Stimulated activated CD4-positive, alpha-beta T cell treated with anti-CD3 and anti-CD28 coated beads, Interleukin-15, amount 100 ng/mL, for 1 hour (primary cell): ENCODE data around the gene LSAMP.

Source experiments
- DNase-seq, 2 donors: peaks; one replicate each; pipeline ENCODE4 v3.0.0-alpha.2; 2020; ENCODE audit warnings: low read depth in 1 of 2, low spot score in 1 of 2

The LSAMP gene

DNA sequence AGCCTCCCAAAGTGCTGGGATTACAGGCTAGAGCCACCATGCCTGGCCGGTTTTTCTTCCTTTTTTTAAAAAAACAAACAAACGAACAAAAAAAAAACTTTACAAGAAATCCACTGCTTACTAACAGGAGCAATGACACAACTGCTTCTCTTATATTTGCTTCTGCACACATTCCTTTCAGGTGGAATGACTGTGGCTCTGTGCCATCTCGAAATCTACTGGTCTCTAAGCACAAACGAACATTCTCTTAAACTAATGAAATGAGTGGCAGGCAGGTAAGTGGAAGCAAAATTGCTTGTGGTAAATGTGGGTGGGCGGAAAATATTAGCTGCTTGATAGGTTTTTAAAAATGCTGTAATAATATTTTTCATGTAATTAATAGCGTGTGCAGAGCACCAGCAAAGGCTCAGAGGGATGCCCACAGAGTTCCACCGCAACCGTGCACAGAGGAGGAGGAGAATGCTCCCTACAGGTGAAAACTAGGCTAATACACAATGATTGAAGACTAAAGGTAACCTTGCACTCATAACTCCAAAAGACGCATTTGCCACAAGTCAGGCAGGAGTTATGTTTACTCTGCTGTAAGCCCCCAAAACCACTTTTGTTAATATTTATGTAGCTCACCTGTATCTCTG lies 77.4 kb downstream of the LSAMP start:
- no peak for DNase-seq

DNA sequence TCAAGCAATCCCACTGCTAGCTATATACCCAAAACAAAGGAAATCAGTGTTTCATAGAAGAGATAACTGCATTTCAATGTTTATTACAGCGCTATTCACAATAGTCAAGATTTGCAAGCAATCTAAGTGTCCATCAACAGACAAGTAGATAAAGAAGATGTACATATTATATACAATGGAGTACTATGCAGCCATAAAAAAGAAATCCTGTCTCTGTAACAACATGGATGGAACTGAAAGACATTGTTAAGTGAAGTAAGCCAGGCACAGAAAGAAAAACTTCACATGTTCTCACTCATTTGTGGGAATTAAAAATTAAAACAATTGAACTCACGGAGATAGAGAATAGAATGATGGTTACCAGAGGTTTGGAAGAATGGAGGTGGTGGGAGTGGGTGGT lies 89.2 kb downstream of the LSAMP start:
- no peak for DNase-seq

DNA sequence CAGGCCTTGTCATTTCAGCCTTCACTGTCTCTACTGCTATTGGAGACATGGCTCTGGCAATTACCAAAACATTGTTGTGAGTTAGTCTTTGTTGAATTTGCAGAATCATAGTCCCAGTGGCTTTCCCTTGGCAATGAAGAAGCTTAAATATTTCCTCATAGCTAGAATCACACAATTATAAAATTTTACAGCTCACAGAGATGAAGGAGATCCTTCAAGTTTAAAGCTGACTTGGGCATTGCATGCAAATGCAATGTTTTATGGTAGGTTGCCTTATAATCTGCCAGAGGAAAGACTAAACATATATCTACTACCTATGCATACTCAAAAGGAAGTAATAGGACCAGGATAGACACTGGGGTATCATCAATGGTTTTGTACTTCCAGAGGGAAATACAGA lies 90.9 kb downstream of the LSAMP start:
- no peak for DNase-seq

DNA sequence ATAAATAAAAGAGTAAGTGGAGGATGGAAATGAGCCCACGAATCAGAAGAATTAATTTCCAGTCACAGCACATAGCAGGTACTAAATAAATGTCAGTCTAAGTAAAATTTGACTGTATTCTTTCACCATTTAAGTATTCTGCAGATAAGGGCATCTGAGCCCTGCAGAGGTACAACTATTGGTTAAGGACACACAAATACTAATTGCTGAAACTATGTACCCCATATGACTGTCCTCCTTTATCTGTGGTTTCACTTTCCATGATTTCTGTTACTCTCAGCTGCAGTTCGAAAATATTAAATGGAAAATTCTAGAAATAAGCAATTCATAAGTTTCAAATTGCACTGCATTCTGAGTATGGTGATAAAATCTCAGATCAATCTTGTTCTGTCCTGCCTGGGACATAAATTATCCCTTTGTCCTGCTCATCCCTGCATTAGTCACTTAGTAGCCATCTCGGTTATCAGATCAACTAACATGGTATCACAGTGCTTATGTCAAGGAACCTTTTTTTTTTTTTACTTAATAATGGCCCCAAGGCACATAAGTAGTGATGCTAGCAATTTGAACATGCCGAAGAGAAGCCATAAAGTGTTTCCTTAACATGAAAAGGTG lies 95.1 kb downstream of the LSAMP start:
- DNase-seq: no peak

DNA sequence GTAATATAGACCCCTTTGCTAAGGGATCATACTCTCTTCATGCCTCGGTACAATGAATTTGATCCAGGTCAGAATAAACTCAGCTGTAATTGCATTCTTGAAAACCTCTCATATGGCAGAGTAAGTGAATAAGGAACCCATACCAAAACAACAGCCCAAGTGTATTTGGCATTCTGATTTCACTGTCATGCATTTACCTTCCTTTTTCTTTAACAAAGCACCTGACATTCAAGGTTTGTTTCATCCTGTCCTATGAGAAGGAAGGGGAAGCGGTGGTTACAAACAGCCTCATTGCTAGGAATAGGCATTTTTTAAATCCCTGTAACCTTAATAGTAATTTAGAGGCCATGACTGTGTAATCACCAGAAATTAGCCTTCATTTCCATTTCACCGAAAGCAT lies 97.1 kb downstream of the LSAMP start:
- DNase-seq: no peak

DNA sequence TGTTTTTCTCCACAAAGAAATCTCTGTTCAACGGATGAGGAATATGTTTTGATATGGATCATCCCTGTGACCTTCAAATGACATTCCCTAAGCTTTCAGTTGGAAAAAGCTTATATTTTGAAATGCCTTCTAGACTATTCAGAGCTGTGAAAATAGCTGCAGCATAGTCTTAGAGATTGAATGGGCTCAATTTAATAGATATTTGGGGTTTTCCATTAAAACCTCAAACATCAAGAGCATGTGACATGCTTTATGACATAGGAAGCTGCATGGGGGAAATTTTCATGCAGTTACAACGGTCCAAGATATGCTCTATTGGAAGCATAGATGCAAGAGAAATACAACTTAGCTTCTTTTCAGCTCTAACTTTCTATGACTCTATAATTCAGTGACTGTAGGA lies 102.8 kb downstream of the LSAMP start:
- no peak for DNase-seq

DNA sequence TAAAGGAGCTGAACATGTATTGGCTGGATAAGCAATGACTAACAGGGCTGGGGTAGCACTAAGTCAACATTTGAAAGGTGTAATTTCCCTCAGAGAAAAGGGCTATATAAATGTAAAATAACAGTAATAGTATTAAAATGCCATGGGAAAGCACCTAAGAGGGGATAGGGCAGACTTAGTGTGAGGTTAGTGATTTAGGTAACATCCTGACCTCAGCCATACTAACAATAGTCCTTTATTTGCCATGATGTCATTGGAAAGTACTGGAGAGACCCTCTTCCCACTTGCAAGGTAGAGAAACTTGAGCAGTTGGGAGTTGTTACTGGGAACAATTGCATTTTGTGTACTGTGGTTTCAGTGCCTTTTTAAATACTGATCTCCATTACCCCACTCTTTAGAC lies 103.4 kb downstream of the LSAMP start:
- no peak for DNase-seq

DNA sequence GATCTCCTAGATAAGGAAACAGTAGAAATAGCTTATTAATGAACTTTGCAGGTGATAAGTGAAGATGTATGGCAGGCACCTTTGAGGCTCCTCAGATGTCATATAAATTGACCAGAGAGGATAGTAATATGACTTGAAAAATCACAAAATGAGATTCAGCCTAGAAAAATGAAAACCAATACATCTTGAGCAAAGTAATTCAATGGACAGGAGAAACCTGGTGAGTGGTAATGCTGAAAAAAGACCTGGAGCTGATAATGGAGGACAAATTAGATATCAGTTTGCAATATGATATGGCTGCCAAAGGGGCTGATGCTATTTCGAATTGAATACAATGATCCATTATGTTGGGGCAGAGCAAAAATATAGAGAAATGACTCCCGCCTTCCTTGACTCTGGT lies 103.9 kb downstream of the LSAMP start:
- DNase-seq: no peak

DNA sequence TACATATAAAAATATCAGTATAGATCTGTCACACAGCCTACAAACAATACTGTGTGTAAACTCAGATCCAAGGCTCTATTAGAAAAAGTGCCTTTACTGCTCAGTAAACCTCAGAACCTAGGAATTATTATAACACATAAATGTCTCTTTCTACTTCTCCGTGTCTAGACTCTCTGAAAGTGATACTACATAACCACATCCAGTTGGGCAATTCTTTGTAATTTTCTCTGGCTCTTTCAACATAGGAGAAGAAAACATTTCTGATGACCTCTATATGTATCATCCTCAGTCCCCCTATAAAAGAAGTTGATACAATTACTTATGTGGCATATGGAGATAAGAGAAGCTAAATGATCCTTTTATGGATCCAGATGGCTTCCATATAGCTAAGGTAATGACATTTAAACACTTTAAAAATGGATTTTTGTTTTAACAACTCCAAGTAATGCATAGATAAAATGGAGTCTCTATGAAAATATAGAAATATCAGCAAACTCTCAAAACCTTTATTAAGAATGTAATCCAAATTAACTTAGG lies 104.5 kb downstream of the LSAMP start:
- no peak for DNase-seq

DNA sequence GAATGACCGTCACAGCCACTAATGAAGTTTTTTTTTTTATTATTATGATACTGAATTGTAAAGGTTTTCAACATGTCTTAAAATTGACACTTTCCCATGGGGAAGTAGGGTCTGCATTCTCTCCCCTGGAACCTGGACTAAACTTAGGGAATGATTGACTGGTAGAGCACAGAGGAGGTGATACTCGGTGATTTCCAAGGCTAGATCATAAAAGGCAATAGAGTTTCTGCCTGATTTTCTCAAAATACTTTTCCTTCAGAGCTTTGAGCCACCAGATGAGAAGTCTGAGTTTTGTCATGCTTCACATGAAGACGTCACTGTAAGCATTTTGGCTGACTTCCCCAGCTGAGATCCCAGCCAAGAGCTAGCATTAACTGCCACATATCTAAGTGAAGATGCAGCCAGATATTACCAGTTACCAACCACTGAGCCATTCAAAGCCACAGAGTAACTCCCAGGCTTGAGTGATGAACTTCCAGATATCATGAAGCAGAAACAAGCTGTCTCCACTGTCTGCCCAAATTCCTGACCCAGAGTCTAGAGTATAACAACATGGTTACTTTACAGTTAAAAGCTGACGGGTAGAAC lies 105.8 kb downstream of the LSAMP start:
- no peak for DNase-seq

DNA sequence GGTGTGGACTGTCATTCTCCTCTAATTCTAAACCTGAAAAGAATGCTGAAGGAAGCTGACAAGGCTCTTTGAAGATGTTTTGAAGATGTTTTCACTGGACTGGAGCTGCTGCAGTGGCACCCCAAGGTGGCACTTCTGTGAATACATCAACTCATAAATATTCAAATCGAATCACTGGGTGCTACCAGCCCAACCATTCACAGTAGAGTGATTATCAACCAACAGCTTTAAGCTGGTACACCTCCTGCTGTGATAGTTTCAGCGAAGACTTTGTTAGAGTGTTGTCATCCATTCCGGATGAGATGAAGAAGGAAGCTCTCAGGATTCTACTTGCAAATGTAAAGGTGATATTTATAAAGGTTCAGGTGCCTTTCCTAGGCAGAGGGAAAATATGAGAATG lies 106.6 kb downstream of the LSAMP start:
- DNase-seq: no peak

DNA sequence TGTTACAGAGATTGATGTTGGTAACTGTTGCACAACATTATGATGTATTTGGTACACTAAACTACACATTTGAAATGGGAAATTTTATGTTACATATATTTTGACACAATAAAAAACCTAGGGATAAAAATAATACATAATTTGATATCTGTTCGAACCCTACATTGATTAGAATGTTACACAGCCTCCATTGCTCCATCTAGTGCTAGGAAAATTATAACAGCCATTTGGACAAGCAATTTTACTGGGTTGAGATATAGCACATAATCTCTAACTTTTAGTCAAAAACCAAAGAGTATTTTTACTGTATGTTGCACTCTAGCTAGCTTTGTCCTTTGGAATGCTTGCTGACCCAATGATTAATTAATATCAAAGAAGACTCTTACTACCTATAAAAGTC lies 108.1 kb downstream of the LSAMP start:
- no peak for DNase-seq

DNA sequence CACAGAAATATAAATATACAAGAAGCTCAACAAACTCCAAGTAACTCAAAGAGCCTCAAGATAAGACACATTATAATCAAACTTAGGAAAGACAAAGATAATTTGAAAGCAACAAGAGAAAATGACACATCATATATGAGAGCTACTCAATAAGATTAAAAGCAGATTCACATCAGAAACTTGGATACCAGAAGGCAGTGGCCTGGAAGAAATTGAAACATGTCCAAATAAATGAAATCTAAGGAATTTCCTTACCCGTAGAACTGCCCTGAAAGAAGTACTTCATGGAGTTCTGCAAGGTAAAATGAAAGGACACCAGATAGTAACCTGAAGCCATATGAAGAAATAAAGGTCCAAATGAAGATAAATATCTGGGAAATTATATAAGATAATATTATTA lies 113.9 kb downstream of the LSAMP start:
- no peak for DNase-seq

DNA sequence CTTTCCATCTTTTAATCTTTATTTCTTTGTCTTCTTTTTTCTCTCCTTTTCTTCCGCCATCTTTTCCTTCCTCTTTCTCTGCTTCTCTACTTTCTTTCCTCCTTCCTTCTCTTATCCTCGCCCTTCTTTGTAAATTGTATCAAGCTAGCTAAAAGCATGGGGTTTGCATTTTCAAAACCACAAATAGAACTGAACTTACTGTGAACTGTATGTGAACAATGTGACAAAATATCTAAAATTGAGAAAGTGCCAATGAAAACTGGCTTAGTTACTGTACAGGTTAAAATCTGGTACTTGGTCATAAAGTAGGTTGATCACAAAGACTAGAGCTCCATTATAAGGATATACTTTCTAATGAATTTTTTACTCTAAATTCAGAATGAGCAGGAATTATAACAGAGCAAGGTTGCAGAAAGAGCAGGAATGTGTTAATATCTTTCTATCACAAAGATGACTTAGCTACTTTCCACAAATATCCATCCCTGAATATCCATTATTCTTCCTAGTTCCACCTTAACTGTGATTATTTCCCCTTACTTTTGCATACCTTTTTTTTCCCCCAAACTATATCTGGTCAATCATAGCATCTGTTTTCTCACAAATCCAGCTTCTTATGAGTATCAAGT lies 122.4 kb downstream of the LSAMP start:
- no peak for DNase-seq

DNA sequence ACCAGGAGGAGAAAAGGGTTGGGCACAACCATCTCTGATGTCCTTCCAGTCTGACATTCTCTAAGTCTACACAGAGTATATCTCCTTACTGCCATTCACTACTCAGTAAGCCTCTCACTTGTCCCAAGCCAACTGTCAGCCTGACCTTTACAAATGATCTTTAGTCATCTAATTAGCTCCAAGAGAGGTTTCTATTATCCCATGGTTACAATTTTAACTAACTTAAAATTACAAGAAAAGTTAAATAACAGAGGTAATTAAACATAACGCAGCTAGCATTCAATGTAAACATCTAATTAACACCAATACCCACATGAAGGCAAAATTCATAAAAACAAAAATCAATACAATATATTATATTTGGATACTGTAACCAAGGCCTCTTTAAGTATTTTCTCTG lies 126.9 kb downstream of the LSAMP start:
- no peak for DNase-seq

DNA sequence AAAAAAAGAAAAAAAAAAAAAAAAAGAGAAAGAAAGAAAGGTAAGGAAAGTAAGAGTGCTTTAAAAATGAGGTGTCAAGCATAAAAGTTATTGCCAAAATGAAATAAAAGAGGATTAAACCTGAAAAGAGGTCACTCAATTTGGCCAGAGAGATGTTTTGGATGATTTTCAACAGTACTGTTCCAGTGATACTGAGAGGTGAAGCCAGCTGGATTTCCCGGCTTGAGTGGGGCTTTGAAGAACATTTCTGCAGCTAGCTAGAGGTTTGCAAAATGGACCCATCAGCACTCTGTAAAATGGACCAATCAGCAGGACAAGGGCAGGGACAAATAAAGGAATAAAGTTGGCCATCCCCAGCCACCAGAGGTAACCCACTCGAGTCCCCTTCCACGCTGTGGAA lies 128.5 kb downstream of the LSAMP start:
- DNase-seq: no peak

DNA sequence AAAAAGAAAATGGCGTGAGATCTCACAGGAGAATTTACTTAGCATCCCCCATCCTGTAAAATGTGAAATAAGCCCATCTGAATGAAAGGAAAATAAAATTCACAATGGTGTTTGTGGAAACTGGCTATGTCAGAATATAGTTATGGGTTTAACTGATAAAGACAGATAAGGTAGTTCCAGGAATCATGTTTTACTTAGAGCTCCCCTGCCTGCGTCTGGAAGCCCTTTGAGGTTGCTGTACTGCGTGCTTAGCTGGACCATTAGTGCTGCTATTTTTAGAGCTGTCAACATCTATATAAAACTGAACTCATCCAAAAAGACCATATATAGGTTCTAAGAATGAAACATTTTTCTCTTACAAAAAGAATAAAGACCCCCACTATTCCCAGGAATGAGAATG lies 130.8 kb downstream of the LSAMP start:
- no peak for DNase-seq

DNA sequence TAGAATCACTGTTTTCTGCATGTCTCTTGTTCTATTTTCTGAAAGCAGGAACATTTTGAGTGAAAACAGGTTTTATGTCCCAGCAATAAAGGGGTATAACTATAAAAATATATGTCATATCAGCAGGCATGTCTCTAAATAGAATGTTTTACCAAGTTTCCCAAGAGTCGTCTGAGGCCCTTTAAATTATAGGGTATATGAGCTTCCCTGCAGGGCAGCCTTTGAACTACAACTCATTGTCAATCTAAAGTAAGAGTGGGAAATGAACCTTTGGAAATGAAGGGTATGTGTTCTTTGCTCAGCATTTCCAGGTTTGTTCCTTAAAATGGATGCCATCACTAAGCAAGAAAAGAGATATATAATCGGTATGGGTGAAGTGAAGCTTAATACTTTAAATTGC lies 138.6 kb downstream of the LSAMP start:
- no peak for DNase-seq

DNA sequence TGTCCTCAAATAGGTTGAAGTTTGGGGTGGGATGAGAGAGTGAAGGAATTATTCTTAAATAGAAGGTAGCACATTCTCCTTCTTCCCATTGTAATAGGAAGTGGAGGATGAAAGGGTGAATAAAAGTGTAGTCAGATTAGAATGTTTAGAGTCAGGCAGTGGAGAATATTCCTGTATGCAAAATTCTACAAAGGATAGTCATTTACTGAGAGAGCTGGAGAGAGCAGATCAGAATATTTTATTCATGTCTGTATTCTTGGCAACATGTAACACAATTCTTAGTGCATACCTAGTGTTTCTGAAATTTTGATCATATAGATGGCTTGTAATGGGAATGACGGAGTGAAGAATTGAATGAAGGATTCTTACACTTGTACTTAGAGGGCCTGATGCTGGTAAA lies 139.1 kb downstream of the LSAMP start:
- DNase-seq: no peak

DNA sequence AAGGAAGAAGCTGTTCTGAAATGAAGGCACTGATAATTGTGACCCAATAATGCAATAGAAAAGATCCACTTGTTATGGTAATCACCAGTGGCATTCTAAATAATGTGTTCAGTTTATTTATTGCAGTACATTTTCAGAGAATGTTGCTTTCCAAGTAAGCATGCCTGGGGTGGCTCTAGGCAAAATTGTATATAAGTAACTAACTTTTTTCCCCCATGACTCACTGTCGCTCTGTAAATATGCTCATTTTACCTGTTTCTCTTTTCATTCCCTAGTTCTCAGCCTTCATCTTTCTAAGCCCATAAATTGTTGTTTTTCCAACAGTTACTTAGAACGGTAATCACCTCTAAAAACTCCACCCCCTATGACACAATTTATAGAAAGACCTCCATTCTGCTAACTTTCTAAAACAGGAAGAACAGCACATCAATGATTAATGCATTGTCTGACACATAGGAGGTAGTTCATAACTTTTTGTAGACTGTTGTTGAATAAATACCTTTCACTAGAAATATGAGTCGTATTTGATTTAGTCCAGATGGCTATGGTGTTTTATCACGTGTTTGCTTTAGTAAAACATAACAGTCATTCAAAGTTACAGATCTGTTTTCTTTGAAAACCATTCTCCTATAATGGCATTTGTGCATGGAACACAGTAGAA lies 143.1 kb downstream of the LSAMP start:
- no peak for DNase-seq

DNA sequence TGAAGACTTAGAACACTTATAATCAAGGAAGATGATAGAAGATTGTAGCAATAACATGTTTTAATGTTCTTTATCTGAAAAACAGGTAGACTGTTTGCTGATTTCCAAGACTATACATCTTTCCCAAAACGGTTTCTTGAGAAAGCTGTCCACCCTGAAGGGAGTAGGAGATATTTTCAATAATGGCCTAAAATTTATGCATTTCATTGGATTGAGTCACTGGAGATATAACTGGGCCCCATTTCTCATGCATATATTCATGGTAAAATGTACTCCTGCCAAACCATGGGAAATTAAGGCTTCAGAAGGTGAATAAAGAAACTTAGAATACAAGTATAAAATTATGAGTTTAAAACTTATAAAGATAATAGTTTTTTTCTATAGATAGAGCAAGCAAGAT lies 143.9 kb downstream of the LSAMP start:
- DNase-seq: no peak

DNA sequence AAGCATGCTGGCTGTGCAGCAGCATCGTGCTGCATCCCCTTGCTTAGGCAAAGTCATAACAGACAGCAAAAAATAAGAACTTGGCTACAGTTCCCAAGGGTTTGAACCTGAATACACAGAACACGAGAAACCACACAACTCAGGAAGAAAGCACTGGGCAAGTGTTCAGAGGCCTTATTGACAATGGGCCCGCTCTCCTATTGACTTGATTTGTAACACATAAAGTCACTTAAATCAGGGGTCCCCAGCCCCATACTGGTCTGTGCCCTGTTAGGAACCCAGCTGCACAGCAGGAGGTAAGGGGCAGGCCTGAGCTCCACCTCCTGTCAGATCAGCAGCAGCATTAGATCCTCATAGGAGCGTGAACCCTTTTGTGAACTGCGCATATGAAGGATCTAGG lies 145.1 kb downstream of the LSAMP start:
- DNase-seq: no peak
